A549 treated with Hydrocortisone at 1 μM for 4 hours (cell line): ENCODE measurements around the gene TRERF1. TPM values are rescaled to one million over a fixed set of nuclear protein-coding genes. Genes with fewer than 3 reads are reported as not detected.

ENCODE experiments used
- total RNA-seq: library from RNA; stranded (reverse); fragments of 200-300 nt; extraction: Qiagen RNA extraction; gene quantifications from 5 replicates; pipeline ENCODE4 v1.2.3, GENCODE V29; 2022

The TRERF1 gene, protein sequence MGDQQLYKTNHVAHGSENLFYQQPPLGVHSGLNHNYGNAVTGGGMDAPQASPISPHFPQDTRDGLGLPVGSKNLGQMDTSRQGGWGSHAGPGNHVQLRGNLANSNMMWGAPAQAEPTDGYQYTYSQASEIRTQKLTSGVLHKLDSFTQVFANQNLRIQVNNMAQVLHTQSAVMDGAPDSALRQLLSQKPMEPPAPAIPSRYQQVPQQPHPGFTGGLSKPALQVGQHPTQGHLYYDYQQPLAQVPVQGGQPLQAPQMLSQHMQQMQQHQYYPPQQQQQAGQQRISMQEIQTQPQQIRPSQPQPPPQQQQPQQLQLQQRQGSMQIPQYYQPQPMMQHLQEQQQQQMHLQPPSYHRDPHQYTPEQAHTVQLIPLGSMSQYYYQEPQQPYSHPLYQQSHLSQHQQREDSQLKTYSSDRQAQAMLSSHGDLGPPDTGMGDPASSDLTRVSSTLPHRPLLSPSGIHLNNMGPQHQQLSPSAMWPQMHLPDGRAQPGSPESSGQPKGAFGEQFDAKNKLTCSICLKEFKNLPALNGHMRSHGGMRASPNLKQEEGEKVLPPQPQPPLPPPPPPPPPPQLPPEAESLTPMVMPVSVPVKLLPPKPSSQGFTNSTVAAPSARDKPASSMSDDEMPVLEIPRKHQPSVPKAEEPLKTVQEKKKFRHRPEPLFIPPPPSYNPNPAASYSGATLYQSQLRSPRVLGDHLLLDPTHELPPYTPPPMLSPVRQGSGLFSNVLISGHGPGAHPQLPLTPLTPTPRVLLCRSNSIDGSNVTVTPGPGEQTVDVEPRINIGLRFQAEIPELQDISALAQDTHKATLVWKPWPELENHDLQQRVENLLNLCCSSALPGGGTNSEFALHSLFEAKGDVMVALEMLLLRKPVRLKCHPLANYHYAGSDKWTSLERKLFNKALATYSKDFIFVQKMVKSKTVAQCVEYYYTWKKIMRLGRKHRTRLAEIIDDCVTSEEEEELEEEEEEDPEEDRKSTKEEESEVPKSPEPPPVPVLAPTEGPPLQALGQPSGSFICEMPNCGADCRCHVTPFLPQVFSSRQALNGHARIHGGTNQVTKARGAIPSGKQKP (N-terminal part only)
- 5.9 to 8.3 TPM (median 7.7 TPM) in 5 replicates for total RNA-seq

DNA sequence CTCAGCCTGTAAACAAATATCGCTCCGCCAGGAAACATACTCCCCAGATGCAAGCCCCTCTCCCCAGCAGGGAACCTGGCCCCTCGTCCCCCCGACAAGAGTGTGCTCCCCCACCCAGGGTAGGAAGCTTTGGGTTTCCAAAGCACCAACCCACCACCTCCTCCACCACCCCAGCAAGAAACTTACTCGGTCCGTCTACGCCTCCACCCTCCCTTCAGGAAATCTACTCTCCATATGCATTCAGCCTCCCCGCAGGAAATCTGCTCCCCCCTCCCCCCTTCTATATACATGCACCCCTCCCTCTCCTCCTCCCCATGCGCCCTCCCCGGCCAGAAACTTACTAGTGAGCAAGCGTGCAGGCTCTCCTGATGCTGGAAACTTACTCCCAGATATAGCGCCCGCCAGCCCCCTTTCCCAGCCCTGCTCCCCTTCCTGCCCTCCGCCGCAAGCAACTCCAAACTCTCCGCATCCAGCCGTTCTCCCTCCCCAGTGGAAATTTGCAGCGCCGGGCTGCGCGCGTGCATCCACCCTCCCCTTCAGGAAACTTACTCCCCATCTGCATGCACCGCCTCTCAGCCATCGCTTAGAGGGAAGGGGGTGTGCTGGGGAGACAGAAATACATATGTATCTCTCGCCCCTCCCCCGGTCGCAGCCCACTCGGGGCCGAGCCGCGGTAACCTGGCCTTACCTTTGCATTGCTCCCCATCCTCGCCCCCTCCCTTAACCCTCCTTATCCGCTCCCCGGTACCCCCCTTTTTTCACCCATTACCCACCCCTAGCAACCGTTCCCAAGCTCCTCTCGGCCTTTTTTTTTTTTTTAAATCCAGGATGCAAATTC lies at the start of gene TRERF1:
Gene TRERF1 (minus strand): TSS at position 594 of the 838 bp plus-strand sequence. CDS start 182,336 bp downstream, outside the sequence.

DNA sequence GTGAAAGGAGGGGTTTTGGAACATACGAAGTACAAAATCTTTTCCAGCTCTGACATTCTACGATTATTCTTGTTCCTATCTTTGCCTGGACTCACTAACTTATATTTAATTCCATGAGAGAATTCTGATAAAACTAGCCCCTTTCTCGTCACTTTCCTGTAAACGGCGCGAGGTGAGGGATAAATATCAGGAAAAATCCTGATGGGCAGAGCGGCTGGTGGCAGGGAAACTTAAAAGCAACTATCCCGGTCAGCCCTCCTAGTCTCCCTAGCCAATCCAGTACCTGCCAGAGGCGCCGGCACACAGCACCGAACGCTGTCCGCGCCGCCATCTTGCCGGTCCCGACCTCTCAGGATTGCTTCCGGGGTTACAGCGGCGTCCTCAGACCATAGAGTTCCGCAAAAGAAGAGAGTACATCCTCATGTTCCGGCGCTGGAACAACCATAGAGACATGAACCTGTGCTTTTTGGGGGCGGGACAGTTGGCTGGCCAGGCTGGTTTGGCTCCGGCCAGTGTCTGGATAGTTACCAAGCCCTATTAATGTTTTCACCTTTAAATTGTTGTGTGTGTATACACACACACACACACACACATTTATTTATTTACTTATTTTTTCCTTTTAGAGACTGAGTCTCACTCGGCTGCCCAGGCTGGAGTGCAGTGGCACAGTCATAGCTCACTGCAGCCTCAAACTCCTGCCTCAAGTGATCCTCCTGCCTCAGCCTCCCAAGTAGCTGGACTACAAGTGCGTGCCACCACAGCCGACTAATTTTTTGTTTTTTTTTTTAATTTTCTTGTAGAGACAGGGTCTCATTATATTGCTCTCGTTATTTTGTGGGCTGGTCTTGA lies 234.0 kb downstream of the TRERF1 start, which contains the start of gene MRPS10:
Gene MRPS10 (minus strand): TSS at position 343 of the 849 bp plus-strand sequence. CDS start 12 bp downstream, at position 331.

Other genes starting within 250 kb of the TRERF1 start
- 33.8 to 38.3 TPM (median 36.0 TPM) in 5 replicates for gene MRPS10, start 234.1 kb downstream of the TRERF1 start, total RNA-seq
- 6.0 to 8.5 TPM (median 6.9 TPM) in 5 replicates for gene UBR2, start 112.1 kb upstream of the TRERF1 start, total RNA-seq